Progenitor cell of endocrine pancreas (in vitro differentiated cells): Measurements from ENCODE around the gene ARHGEF28. TPM values are rescaled to one million over a fixed set of nuclear protein-coding genes. Genes with fewer than 3 reads are reported as not detected.

Experiments
- DNase-seq: peaks from one replicate; pipeline ENCODE4 v3.0.0; 2021; ENCODE audit warnings: low spot score; ENCODE audit not compliant: unreplicated experiment
- H3K27ac Mint-ChIP-seq: 2 replicates; pipeline ENCODE4 v1.8.0; 2021; ENCODE audit warnings: mild to moderate bottlenecking, moderate library complexity, mixed read lengths
- H3K27me3 Mint-ChIP-seq: 2 replicates; pipeline ENCODE4 v1.8.0; 2021; ENCODE audit warnings: mixed read lengths
- H3K36me3 Mint-ChIP-seq: 2 replicates; pipeline ENCODE4 v1.8.0; 2022; ENCODE audit warnings: mixed read lengths; ENCODE audit not compliant: insufficient read depth
- H3K4me1 Mint-ChIP-seq: 2 replicates; pipeline ENCODE4 v1.8.0; 2021; ENCODE audit warnings: low read depth, mixed read lengths
- H3K4me3 Mint-ChIP-seq: 2 replicates; pipeline ENCODE4 v1.8.0; 2021; ENCODE audit warnings: low read depth, mild to moderate bottlenecking, moderate library complexity, mixed read lengths
- H3K9me3 Mint-ChIP-seq: 2 replicates; pipeline ENCODE4 v1.8.0; 2021; ENCODE audit warnings: low read depth, mixed read lengths
- total RNA-seq: library from RNA; stranded (reverse); gene quantifications from 2 replicates; pipeline ENCODE4 v1.2.1, GENCODE V29; 2021
- TF ChIP-seq, protein P1 (sequence below): fragments of 200-600 bp; sonication (generic); IDR thresholded peaks from one replicate; pipeline ENCODE4 v1.5.0; 2021; ENCODE audit warnings: antibody characterized with exemption, mild to moderate bottlenecking; ENCODE audit not compliant: unreplicated experiment

ARHGEF28 gene
- total RNA-seq, 1 donor from 2014 or later: 15.0 TPM

DNA sequence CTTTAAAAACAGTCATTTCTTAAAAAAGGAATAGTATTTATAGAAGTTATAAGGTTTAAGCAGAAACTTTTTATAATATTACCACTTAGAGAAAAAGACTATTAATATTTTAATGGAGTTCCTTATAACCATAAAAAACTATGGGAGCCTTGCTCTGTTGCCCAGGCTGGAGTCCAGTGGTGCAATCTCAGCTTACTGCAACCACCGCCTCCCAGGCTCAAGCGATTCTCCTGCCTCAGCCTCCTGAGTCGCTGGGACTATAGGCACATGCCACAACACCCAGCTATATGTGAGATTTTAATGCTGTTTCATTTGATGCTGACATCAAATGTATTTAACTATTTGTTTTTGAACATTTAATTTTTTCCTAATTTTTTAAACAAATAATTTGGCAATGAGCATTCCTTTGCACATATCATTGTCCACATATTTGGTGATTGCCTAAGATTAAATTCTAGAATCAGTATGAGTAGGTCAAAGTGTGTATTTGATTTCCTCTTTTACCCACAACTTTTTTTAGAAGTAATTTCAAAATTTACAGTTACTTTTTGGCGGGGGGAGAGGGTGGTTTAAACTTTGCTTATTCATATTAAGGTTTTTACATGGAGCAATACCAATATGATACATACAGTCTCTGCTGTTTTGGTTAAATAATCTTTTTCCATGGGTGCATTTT, 235.5 kb downstream of the ARHGEF28 start:
- Mint-ChIP-seq H3K9me3 (no peaks in the 10 kb centered on the region), H3K36me3 (peaks cover 11% of the 10 kb centered on the region), H3K27ac (no peak overlapping the region), H3K27me3 (no peaks in the 10 kb centered on the region), H3K4me1 (no peaks in the 10 kb centered on the region), H3K4me3 (no peak overlapping the region)
- TF ChIP-seq, protein P1, sequence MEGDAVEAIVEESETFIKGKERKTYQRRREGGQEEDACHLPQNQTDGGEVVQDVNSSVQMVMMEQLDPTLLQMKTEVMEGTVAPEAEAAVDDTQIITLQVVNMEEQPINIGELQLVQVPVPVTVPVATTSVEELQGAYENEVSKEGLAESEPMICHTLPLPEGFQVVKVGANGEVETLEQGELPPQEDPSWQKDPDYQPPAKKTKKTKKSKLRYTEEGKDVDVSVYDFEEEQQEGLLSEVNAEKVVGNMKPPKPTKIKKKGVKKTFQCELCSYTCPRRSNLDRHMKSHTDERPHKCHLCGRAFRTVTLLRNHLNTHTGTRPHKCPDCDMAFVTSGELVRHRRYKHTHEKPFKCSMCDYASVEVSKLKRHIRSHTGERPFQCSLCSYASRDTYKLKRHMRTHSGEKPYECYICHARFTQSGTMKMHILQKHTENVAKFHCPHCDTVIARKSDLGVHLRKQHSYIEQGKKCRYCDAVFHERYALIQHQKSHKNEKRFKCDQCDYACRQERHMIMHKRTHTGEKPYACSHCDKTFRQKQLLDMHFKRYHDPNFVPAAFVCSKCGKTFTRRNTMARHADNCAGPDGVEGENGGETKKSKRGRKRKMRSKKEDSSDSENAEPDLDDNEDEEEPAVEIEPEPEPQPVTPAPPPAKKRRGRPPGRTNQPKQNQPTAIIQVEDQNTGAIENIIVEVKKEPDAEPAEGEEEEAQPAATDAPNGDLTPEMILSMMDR: no peak
- no peak for DNase-seq

DNA sequence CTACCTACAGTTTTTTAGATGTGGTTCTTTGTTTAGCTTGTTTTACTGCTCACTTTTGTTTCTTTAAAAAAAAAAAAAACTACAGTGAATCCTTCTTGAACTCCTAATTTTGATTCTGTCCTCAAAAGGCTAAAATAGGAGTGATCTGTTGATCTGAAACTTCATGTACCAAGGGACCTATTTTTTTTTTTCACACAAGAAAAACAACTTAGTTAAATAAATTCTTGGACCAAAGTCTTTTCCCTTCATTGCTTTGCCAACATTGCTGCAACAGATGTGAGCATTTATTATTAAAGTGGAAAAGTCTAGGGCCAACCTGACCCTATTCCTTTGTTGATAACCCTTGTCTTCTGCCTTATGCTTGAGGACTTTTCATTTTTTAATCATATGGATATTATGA, 236.8 kb downstream of the ARHGEF28 start:
- Mint-ChIP-seq H3K4me1 (no peaks in the 10 kb centered on the region), H3K4me3 (no peak overlapping the region), H3K9me3 (no peaks in the 10 kb centered on the region), H3K36me3 (peaks cover 11% of the 10 kb centered on the region), H3K27ac (no peak overlapping the region), H3K27me3 (no peaks in the 10 kb centered on the region)
- TF ChIP-seq, protein P1: no peak
- DNase-seq: no peak

DNA sequence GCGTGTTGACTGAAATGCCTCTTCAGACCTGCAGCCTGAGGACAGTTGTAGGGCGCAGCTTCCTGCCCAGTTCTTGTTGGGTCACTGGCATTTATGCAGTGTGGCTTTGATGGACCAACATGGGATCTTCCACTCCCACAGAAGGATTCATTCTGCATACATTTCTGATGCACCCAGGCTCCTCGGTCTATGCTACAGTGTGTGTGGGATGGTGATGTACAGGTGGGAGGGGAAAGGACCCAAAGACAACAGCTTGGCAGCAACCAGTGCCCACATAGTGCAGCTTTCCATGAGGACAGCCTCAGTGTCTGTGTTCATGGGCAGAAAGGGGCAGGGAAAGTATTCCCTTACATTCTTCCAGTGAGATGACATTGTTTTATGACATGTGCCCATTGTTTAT, 237.9 kb downstream of the ARHGEF28 start:
- Mint-ChIP-seq H3K4me1 (no peaks in the 10 kb centered on the region), H3K36me3 (peaks cover 8% of the 10 kb centered on the region), H3K27ac (no peak overlapping the region), H3K9me3 (no peaks in the 10 kb centered on the region), H3K4me3 (no peak overlapping the region), H3K27me3 (no peaks in the 10 kb centered on the region)
- TF ChIP-seq, protein P1: no peak
- DNase-seq: no peak

DNA sequence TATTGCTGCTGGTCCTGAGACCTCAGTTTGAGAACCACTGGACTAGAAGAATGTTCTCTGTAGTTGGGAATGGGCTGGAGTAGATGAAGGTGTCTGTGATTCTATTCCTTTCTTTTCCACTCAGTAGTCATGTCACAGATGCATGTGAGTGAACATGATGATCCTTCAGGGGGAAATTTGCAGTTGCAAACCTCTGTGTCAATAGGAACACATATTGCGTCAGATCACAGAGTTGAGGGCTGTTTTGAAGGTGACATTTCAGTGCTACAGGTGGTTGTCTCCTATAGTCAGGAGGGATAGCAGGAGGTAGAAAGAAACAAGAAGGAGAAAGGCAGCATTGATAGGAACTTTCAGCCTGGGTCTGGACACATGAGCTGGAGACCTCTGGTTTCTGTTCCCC, 239.3 kb downstream of the ARHGEF28 start:
- Mint-ChIP-seq H3K27ac (no peak overlapping the region), H3K4me3 (no peak overlapping the region), H3K27me3 (no peaks in the 10 kb centered on the region), H3K9me3 (no peaks in the 10 kb centered on the region), H3K4me1 (no peaks in the 10 kb centered on the region), H3K36me3 (peaks cover 6% of the 10 kb centered on the region)
- TF ChIP-seq, protein P1: no peak
- DNase-seq: no peak

DNA sequence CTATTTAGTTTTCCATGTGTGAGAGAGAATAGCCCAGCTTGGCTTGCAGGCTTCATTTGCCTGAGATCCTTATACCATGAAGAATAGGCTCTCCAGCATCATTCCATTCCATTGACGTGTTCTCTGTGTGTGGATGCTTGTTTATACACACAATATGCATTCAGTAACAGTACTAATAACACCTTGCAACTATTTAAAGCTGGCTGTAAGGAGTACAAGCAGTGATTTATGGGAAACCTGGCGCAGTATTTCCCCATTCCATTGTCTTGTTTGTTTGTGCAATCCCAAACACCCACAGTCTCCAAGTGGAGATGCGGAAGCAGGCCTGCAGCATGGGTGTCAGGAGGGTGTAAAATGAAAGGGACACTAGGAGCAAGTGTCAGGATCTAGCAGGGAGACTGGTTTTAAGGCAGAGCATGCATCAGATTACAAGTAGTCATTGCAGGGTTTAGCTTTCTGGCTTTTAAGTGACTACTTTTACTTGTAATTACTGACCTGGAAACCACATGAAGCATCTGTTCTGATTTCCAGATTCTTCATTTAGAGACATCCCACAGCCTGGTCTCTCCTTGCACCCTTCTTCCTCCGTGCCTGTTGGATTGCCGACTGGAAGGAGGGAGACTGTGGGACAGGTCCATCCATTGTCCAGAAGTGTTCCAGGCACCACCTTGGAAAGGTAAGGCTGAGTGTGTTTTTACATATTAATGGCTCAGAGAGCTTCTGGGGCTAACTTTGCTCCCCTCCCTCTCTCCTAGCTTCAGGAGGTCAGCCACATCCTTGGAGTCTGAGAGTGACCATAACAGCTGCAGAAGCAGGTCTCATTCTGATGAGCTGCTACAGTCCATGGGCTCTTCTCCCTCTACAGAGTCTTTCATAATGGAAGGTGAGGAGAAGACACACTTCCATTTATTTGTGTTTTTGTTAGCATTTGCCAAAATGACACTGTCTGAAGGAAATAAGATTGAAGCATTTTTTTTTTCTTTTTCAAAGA, 241.6 kb downstream of the ARHGEF28 start:
- no peaks in the 10 kb centered on the region for H3K27me3 Mint-ChIP-seq
- no peak for DNase-seq
- H3K36me3 Mint-ChIP-seq: peaks cover 6% of the 10 kb centered on the region
- H3K4me3 Mint-ChIP-seq: no peak overlapping the region
- TF ChIP-seq, protein P1: no peak
- no peaks in the 10 kb centered on the region for H3K4me1 Mint-ChIP-seq
- no peak overlapping the region for H3K27ac Mint-ChIP-seq
- H3K9me3 Mint-ChIP-seq: no peaks in the 10 kb centered on the region
